KOPT-K1 (cell line): ENCODE results near the gene OCEL1.

Experiments used
- H3K27ac ChIP-seq: fragments of 200-600 bp; sonication (generic); 2 replicates; pipeline ENCODE4 v1.5.1; 2016; ENCODE audit warnings: antibody characterized with exemption, mild to moderate bottlenecking, low read depth, low read length; ENCODE audit not compliant: poor library complexity, severe bottlenecking
- H3K36me3 ChIP-seq: fragments of 200-600 bp; sonication (generic); 2 replicates; pipeline ENCODE4 v1.5.1; 2017; ENCODE audit warnings: antibody characterized with exemption, mild to moderate bottlenecking, low read length, moderate library complexity; ENCODE audit not compliant: insufficient read depth
- H3K9me3 ChIP-seq: fragments of 200-600 bp; sonication (generic); 2 replicates; pipeline ENCODE4 v1.5.1; 2017; ENCODE audit warnings: antibody characterized with exemption, low read length, mild to moderate bottlenecking; ENCODE audit not compliant: insufficient read depth, poor library complexity, severe bottlenecking

OCEL1 gene

GRCh38 chr19:17220207-17220758 is 5.7 kb upstream of the OCEL1 start:
- Histone ChIP-seq H3K9me3 (no peaks in the 10 kb centered on the region), H3K27ac (no peak overlapping the region), H3K36me3 (peaks cover 26% of the 10 kb centered on the region; the same call in 1 of the 2 replicates)

GRCh38 chr19:17225053-17225452 is 973 bp upstream of the OCEL1 start:
- Histone ChIP-seq H3K9me3 (no peaks in the 10 kb centered on the region), H3K27ac (no peak overlapping the region), H3K36me3 (peaks cover 5% of the 10 kb centered on the region; the same call in 1 of the 2 replicates)

GRCh38 chr19:17227798-17228367 is 1.9 kb downstream of the OCEL1 start:
- Histone ChIP-seq H3K36me3 (peaks cover 27% of the 10 kb centered on the region), H3K9me3 (no peaks in the 10 kb centered on the region), H3K27ac (no peak overlapping the region)

- no peaks in the 10 kb centered on the region for H3K9me3 ChIP-seq
- H3K27ac ChIP-seq: no peak overlapping the region
- peaks cover 27% of the 10 kb centered on the region for H3K36me3 ChIP-seq
Measured at GRCh38 chr19:17229890-17230289, 3.9 kb downstream of the OCEL1 start.

GRCh38 chr19:17232258-17232657 is 6.2 kb downstream of the OCEL1 start:
- H3K36me3 ChIP-seq: peaks cover 27% of the 10 kb centered on the region
- H3K27ac ChIP-seq: no peak overlapping the region
- no peaks in the 10 kb centered on the region for H3K9me3 ChIP-seq

- H3K27ac ChIP-seq: peak overlapping the region; percentile 57
- H3K36me3 ChIP-seq: peaks cover 23% of the 10 kb centered on the region
- H3K9me3 ChIP-seq: no peaks in the 10 kb centered on the region
Measured at GRCh38 chr19:17234911-17235299, 8.9 kb downstream of the OCEL1 start.

- Histone ChIP-seq H3K27ac (peak overlapping the region; percentile 57), H3K36me3 (peaks cover 19% of the 10 kb centered on the region), H3K9me3 (no peaks in the 10 kb centered on the region)
Measured at GRCh38 chr19:17235300-17235970, 9.4 kb downstream of the OCEL1 start.

- no peaks in the 10 kb centered on the region for H3K9me3 ChIP-seq
- peaks cover 15% of the 10 kb centered on the region for H3K36me3 ChIP-seq
- peak overlapping the region; percentile 57 for H3K27ac ChIP-seq
Measured at GRCh38 chr19:17235971-17236777, 10.1 kb downstream of the OCEL1 start.

GRCh38 chr19:17236811-17237543 is 11.0 kb downstream of the OCEL1 start:
- H3K27ac ChIP-seq: no peak overlapping the region

GRCh38 chr19:17237747-17238706 is 12.0 kb downstream of the OCEL1 start:
- Histone ChIP-seq H3K27ac (no peak overlapping the region), H3K9me3 (no peaks in the 10 kb centered on the region), H3K36me3 (no peaks in the 10 kb centered on the region; the same call in 1 of the 2 replicates)

More at GRCh38 chr19:17236811-17237543, 11.0 kb downstream of the OCEL1 start:
- no peaks in the 10 kb centered on the region for H3K9me3 ChIP-seq
- H3K36me3 ChIP-seq: peaks cover 7% of the 10 kb centered on the region

- H3K36me3 ChIP-seq: no peaks in the 10 kb centered on the region
- no peaks in the 10 kb centered on the region for H3K9me3 ChIP-seq
- H3K27ac ChIP-seq: no peak overlapping the region
Measured at GRCh38 chr19:17240062-17240752, 14.2 kb downstream of the OCEL1 start.

GRCh38 chr19:17240826-17241399 is 14.9 kb downstream of the OCEL1 start:
- no peaks in the 10 kb centered on the region for H3K36me3 ChIP-seq

More at GRCh38 chr19:17240826-17241399, 14.9 kb downstream of the OCEL1 start:
- H3K27ac ChIP-seq: no peak overlapping the region
- H3K9me3 ChIP-seq: no peaks in the 10 kb centered on the region
